ENCODE results near the gene KCTD1.

DNA sequence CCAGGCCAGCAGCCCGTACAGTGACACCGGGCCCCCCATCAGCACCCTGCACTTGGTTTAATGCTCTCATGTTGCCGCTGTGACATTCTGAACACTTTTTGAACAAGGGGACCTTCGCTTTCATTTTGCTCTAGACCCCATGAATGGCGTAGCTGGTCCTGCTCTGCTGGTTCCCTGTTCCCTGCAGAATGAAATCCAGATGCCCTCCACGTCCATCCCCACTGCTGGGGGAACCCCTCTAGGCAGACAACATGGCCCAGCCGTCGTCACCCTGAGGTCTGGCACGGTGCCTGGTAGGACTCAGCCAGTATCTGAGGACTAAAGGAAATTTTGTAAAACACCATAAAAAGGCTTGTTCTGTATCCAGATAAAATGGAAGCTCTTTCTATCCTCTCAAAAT is 128.6 kb downstream of the KCTD1 start:
- TF ChIP-seq, protein P1, sequence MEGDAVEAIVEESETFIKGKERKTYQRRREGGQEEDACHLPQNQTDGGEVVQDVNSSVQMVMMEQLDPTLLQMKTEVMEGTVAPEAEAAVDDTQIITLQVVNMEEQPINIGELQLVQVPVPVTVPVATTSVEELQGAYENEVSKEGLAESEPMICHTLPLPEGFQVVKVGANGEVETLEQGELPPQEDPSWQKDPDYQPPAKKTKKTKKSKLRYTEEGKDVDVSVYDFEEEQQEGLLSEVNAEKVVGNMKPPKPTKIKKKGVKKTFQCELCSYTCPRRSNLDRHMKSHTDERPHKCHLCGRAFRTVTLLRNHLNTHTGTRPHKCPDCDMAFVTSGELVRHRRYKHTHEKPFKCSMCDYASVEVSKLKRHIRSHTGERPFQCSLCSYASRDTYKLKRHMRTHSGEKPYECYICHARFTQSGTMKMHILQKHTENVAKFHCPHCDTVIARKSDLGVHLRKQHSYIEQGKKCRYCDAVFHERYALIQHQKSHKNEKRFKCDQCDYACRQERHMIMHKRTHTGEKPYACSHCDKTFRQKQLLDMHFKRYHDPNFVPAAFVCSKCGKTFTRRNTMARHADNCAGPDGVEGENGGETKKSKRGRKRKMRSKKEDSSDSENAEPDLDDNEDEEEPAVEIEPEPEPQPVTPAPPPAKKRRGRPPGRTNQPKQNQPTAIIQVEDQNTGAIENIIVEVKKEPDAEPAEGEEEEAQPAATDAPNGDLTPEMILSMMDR (IDR thresholded peaks at IDR 0.05; ENCODE audit: poor library complexity), result no peak
- TF ChIP-seq EZH2 (IDR thresholded peaks at IDR 0.05; ENCODE audit: borderline replicate concordance) (no peak), EZH2phosphoT487 (IDR thresholded peaks at IDR 0.05; ENCODE audit: low read depth, severe bottlenecking, unreplicated experiment) (no peak)
